Astrocyte of the spinal cord (primary cell): ENCODE measurements around the gene SPDYE4.

ENCODE experiments used
- DNase-seq: peaks from one replicate; pipeline ENCODE4 v3.0.0; 2011; ENCODE audit warnings: low read depth, low spot score
- H3K4me3 ChIP-seq: 2 replicates; pipeline ENCODE4 v1.5.1; 2011; ENCODE audit warnings: low read depth, mild to moderate bottlenecking, low read length, moderate library complexity
- CTCF ChIP-seq: IDR thresholded peaks from 2 replicates; pipeline ENCODE4 v1.5.1; 2012; ENCODE audit warnings: low read depth, mild to moderate bottlenecking, low read length, inconsistent platforms
- in situ Hi-C: cut with HindIII; loops from 2 replicates; pipeline ENCODE4 v1.10.0; 2017; ENCODE audit warnings: low sequenced_read_pairs

The SPDYE4 gene

DNA sequence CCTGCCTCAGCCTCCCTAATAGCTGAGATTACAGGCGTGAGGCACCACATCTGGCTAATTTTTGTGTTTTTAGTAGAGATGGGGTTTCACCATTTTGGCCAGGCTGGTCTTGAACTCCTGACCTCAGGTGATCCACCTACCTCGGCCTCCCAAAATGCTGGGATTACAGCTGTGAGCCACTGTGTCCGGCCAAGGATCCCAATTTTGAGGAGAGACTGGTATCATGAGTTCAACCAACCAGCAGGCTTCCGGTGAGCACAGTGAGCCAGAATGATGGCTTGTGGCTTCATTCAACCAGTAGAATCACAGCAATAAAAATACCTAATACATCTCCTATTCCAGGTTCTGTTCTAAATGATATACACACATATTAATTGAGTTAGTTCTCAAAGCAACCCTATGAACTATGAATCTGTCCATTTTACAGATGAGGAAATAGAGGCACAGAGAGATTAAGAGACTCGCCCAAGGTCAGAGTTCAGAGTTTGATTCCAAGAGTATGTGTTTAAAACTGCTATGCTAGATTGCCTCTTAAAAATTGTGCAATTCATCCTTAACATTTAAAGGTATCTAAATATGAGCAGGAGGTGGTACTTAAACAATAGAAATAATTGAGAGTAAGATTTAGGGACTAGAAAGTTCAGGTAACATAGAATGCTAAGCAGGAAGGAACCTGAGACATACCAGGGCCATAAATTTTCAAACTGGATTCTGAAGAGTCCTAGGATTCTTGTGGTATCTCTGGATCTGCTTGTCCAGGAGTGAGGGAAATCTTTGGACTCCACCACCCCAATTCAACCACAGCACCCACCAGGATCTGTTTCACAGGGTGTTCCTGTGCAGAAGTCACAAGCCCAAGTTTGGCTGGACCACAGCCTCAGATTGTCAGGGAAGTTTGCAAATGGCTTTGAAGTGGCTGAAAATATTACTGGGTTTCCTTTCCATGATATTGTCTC is 38.8 kb downstream of the SPDYE4 start:
- no peak overlapping the region for H3K4me3 ChIP-seq
- in situ Hi-C loops: no loop called here
- DNase-seq: no peak
- TF ChIP-seq CTCF: no peak

GRCh38 chr17:8718001-8718563 is 40.3 kb downstream of the SPDYE4 start:
- no peak for TF ChIP-seq CTCF
- DNase-seq: no peak
- no peak overlapping the region for H3K4me3 ChIP-seq
- in situ Hi-C loops: no loop called here

DNA sequence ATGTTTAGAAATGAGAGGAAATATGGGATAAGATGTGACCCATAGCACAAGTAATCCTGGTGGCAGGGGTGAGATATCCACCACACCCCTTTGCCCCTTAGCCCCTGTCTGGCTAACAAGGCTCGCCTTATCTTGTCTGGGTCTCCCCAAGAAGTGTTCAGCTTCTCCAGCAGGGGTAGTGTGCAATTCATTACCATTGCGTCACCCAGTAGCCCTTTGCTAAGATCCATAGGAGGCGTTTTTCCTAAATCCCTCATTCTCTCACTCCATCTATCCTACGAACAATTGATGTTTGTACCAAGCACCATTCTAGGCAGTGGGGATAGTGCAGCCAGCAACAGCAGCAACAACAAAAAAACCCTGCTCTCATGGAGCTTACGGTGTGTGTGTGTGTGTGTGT is 44.5 kb downstream of the SPDYE4 start:
- no peak overlapping the region for H3K4me3 ChIP-seq
- in situ Hi-C loops: no loop called here
- DNase-seq: no peak
- TF ChIP-seq CTCF: no peak

DNA sequence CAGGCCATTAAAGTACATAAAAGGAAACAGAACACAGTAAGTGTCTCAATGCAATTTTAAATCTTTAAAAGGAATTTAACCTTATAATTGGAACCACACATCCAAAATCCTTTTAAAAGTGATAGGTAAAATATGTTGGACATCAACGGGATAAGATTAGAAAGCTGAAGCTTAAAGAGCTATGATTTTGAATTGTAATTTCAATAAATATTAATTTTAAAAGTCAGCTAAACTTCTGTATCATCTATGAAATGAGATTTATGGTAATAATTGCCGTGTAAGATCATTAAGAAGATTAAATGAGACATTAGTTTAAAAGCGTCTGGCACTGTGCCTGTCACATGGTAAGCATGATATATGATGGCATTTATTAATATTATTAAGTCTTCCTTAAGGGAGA is 45.0 kb downstream of the SPDYE4 start:
- DNase-seq: no peak
- in situ Hi-C loops: no loop called here
- no peak for TF ChIP-seq CTCF
- H3K4me3 ChIP-seq: no peak overlapping the region

GRCh38 chr17:8712698-8713097 is 45.6 kb downstream of the SPDYE4 start:
- TF ChIP-seq CTCF: no peak
- no peak overlapping the region for H3K4me3 ChIP-seq
- in situ Hi-C loops: no loop called here
- DNase-seq: no peak

GRCh38 chr17:8711291-8711690 is 47.1 kb downstream of the SPDYE4 start:
- H3K4me3 ChIP-seq: no peak overlapping the region
- no peak for DNase-seq
- in situ Hi-C loops: no loop called here
- no peak for TF ChIP-seq CTCF
